MM.1S (cell line): Measurements from ENCODE around the gene RGS18.

ENCODE experiments used
- CTCF ChIP-seq: fragments of 300-600 bp; sonication (generic); IDR thresholded peaks from 2 replicates; pipeline ENCODE4 v1.5.1; 2016; ENCODE audit warnings: antibody characterized with exemption, low read length, mixed read lengths
- EZH2phosphoT487 ChIP-seq: fragments of 300-600 bp; sonication (generic); IDR thresholded peaks from 2 replicates; pipeline ENCODE4 v1.6.1; 2018; ENCODE audit warnings: antibody characterized with exemption, low read length

DNA sequence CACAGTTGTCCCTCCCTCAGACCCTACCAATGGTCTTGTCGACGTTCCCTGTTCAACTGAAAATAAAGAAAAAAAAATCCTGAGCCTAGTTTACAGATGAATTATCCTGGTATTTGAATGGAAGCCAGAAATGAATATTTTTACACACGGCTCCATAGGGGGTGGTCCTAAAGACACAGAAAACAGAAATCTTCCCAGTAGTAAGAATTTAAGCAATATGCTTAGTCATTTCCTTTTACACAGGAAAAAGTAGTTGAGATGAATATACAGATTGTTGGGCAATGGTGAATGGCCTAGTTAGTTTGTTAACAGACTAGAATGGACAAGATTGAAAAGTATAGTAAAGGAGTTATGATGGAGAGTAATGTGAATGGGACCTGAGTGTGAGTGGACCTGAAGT lies 67.4 kb downstream of the RGS18 start:
- no peak for TF ChIP-seq CTCF
- TF ChIP-seq EZH2phosphoT487 = no peak
